ENCODE measurements around the gene NECTIN4. TPM values are rescaled to one million over a fixed set of nuclear protein-coding genes. Genes with fewer than 3 reads are reported as not detected.

The NECTIN4 gene
- total RNA-seq, 4 donors from 2014 or later = 0.54 to 2.5 (median 1.6) TPM

- Histone ChIP-seq H3K4me3 (no peak overlapping the region), H3K36me3 (peaks cover 0 to 8% (median 0%) of the 10 kb centered on the region in 3 donors), H3K27ac (no peak overlapping the region), H3K4me1 (peaks cover 0 to 11% (median 4%) of the 10 kb centered on the region in 4 donors), H3K27me3 (no peaks in the 10 kb centered on the region), H3K9me3 (no peaks in the 10 kb centered on the region)
- TF ChIP-seq POLR2A (IDR thresholded peaks at IDR 0.05) = no peak
- no peak for DNase-seq
These were observed 6.7 kb upstream of the NECTIN4 start for GRCh38 chr1:161096015-161096414.

GRCh38 chr1:161095230-161095629, 5.9 kb upstream of the NECTIN4 start:
- H3K27ac ChIP-seq = no peak overlapping the region
- no peaks in the 10 kb centered on the region for H3K36me3 ChIP-seq
- H3K4me3 ChIP-seq = no peak overlapping the region
- H3K27me3 ChIP-seq = no peaks in the 10 kb centered on the region
- no peak for TF ChIP-seq CTCF (IDR thresholded peaks at IDR 0.05)
- no peak for TF ChIP-seq POLR2A (IDR thresholded peaks at IDR 0.05)
- peaks cover 0 to 11% (median 4%) of the 10 kb centered on the region in 4 donors for H3K4me1 ChIP-seq
- no peak for DNase-seq
- no peaks in the 10 kb centered on the region for H3K9me3 ChIP-seq

GRCh38 chr1:161094481-161094880, 5.1 kb upstream of the NECTIN4 start:
- no peak overlapping the region for H3K27ac ChIP-seq
- no peak overlapping the region for H3K4me3 ChIP-seq
- no peaks in the 10 kb centered on the region for H3K9me3 ChIP-seq
- H3K27me3 ChIP-seq = no peaks in the 10 kb centered on the region
- H3K36me3 ChIP-seq = no peaks in the 10 kb centered on the region
- DNase-seq = peak in 1 of 3 donors; percentile 15
- no peak for TF ChIP-seq CTCF (IDR thresholded peaks at IDR 0.05)
- no peak for TF ChIP-seq POLR2A (IDR thresholded peaks at IDR 0.05)
- H3K4me1 ChIP-seq = peaks cover 0 to 11% (median 4%) of the 10 kb centered on the region in 4 donors

- no peaks in the 10 kb centered on the region for H3K9me3 ChIP-seq
These were observed 3.3 kb upstream of the NECTIN4 start for GRCh38 chr1:161092621-161093028.

GRCh38 chr1:161091796-161092507, 2.6 kb upstream of the NECTIN4 start:
- TF ChIP-seq CTCF (IDR thresholded peaks at IDR 0.05) (no peak), POLR2A (IDR thresholded peaks at IDR 0.05) (no peak)
- Histone ChIP-seq H3K27ac (no peak overlapping the region), H3K4me3 (no peak overlapping the region), H3K4me1 (peaks cover 0 to 1% (median 0%) of the 10 kb centered on the region in 4 donors), H3K36me3 (no peaks in the 10 kb centered on the region), H3K27me3 (no peaks in the 10 kb centered on the region), H3K9me3 (no peaks in the 10 kb centered on the region)
- peak in 1 of 3 donors; percentile 5 for DNase-seq

More at GRCh38 chr1:161092621-161093028, 3.3 kb upstream of the NECTIN4 start:
- DNase-seq = peak in 1 of 3 donors; percentile 9
- no peak overlapping the region for H3K27ac ChIP-seq
- H3K4me1 ChIP-seq = peaks cover 0 to 5% (median 0%) of the 10 kb centered on the region in 4 donors
- no peak overlapping the region for H3K4me3 ChIP-seq
- TF ChIP-seq CTCF (IDR thresholded peaks at IDR 0.05) = no peak
- no peak for TF ChIP-seq POLR2A (IDR thresholded peaks at IDR 0.05)
- no peaks in the 10 kb centered on the region for H3K36me3 ChIP-seq
- no peaks in the 10 kb centered on the region for H3K27me3 ChIP-seq

- H3K27me3 ChIP-seq = no peaks in the 10 kb centered on the region
- H3K36me3 ChIP-seq = no peaks in the 10 kb centered on the region
- H3K4me3 ChIP-seq = no peak overlapping the region
- H3K9me3 ChIP-seq = no peaks in the 10 kb centered on the region
- TF ChIP-seq POLR2A (IDR thresholded peaks at IDR 0.05) (no peak), CTCF (IDR thresholded peaks at IDR 0.05) (no peak)
- no peak overlapping the region for H3K27ac ChIP-seq
- DNase-seq = peak in 1 of 3 donors; percentile 42
- peaks cover 0 to 8% (median 0%) of the 10 kb centered on the region in 4 donors for H3K4me1 ChIP-seq
These were observed 1.7 kb upstream of the NECTIN4 start for GRCh38 chr1:161091093-161091492.
